IPS DF 19.7 (cell line): Measurements from ENCODE around the gene MAPK12.

Source experiments
- DNase-seq: peaks from one replicate; pipeline ENCODE4 v3.0.0-alpha.2; 2013; ENCODE audit warnings: low read depth, low spot score

Gene MAPK12

GRCh38 chr22:50252082-50253045, 9.1 kb downstream of the MAPK12 start:
- DNase-seq, result no peak

GRCh38 chr22:50251477-50252081, 9.9 kb downstream of the MAPK12 start:
- no peak for DNase-seq

- DNase-seq, result no peak
Measured at GRCh38 chr22:50250555-50251476, 10.7 kb downstream of the MAPK12 start, which contains the start of gene HDAC10. TSS of gene HDAC10 (minus strand) at chr22:50251265. CDS start at chr22:50251032, 233 bp downstream.

- no peak for DNase-seq
Measured at GRCh38 chr22:50250249-50250554, 11.3 kb downstream of the MAPK12 start.

- DNase-seq, result no peak
Measured at GRCh38 chr22:50249341-50250248, 11.9 kb downstream of the MAPK12 start.

GRCh38 chr22:50248196-50249081, 13.0 kb downstream of the MAPK12 start:
- no peak for DNase-seq

GRCh38 chr22:50247748-50248147, 13.7 kb downstream of the MAPK12 start:
- no peak for DNase-seq

- no peak for DNase-seq
Measured at GRCh38 chr22:50246242-50247175, 15.0 kb downstream of the MAPK12 start.

- DNase-seq, result no peak
Measured at GRCh38 chr22:50245214-50246072, 16.0 kb downstream of the MAPK12 start.

GRCh38 chr22:50244420-50245213, 16.9 kb downstream of the MAPK12 start, which contains the start of gene TUBGCP6:
TSS of gene TUBGCP6 (minus strand) at chr22:50245023. CDS start at chr22:50244459, 564 bp downstream.
- DNase-seq, result no peak

GRCh38 chr22:50243685-50244419, 17.6 kb downstream of the MAPK12 start:
- DNase-seq, result no peak

- DNase-seq, result no peak
Measured at GRCh38 chr22:50242406-50242949, 19.0 kb downstream of the MAPK12 start.

GRCh38 chr22:50238755-50239154, 22.7 kb downstream of the MAPK12 start:
- DNase-seq, result no peak

GRCh38 chr22:50236731-50237409, 24.6 kb downstream of the MAPK12 start:
- no peak for DNase-seq

- DNase-seq, result no peak
Measured at GRCh38 chr22:50233223-50233622, 28.3 kb downstream of the MAPK12 start.
